ENCODE measurements around the gene ZNF791. TPM values are rescaled to one million over a fixed set of nuclear protein-coding genes. Genes with fewer than 3 reads are reported as not detected.

The ZNF791 gene
- total RNA-seq, 4 donors from 2014 or later = 18.6 to 31.1 (median 22.5) TPM

DNA sequence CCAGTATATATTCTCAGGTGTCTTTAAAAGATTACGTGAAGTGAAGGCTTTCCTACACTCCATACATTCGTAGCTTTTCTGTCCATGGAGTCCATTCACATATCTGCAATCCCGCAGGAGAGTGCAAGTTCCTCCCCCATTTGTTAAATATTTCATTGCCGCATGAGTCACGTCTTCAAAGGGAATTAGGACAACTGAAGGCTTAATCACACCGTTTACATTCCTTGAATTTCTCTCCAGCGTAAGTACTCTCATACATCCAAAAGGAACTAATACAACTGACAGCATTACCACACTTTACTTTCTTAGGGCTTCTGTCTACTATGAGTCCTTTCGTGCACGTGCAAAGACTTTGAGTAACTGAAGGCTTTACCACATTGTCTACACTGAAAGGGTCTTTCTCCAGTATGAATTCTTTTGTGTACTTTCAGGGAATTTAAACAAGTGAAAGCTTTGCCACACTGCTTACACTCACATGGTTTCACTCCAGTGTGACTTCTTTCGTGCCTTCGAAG, 30.5 kb upstream of the ZNF791 start:
- DNase-seq (ENCODE audit: low spot score in 2 of 2) = no peak
- 96% methylated on average over 11 of the region's 11 CpGs for WGBS, 2 donors
- intact Hi-C loops (cut with DNase I; ENCODE audit: low total_unique reads) = no loop called here
- TF ChIP-seq, protein P1, sequence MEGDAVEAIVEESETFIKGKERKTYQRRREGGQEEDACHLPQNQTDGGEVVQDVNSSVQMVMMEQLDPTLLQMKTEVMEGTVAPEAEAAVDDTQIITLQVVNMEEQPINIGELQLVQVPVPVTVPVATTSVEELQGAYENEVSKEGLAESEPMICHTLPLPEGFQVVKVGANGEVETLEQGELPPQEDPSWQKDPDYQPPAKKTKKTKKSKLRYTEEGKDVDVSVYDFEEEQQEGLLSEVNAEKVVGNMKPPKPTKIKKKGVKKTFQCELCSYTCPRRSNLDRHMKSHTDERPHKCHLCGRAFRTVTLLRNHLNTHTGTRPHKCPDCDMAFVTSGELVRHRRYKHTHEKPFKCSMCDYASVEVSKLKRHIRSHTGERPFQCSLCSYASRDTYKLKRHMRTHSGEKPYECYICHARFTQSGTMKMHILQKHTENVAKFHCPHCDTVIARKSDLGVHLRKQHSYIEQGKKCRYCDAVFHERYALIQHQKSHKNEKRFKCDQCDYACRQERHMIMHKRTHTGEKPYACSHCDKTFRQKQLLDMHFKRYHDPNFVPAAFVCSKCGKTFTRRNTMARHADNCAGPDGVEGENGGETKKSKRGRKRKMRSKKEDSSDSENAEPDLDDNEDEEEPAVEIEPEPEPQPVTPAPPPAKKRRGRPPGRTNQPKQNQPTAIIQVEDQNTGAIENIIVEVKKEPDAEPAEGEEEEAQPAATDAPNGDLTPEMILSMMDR (IDR thresholded peaks at IDR 0.05) = no peak
- TF ChIP-seq POLR2A (IDR thresholded peaks at IDR 0.05) = no peak
- no peak overlapping the region for H3K4me3 ChIP-seq (ENCODE audit: low read depth, poor library complexity, severe bottlenecking)

DNA sequence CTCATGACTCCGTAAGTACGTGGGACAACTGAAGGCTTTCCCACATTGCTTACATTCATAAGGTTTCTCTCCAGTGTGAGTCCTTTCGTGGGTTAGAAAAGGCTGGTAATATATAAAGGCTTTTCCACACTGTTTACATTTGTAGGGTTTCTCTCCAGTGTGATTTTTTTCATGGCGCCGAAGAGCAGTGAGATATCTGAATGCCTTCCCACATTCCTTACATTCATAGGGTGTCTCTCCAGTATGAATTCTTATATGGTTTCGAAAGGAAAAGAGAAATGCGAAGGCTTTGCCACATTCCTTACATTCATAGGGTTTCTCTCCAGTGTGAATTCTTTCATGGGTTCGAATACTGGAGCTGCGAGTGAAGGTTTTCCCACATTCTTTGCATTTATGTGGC, 29.6 kb upstream of the ZNF791 start:
- TF ChIP-seq, protein P1 (IDR thresholded peaks at IDR 0.05) = no peak
- TF ChIP-seq POLR2A (IDR thresholded peaks at IDR 0.05) = no peak
- 93 to 98% methylated on average over 9 of the region's 9 CpGs for WGBS, 2 donors
- intact Hi-C loops (cut with DNase I; ENCODE audit: low total_unique reads) = no loop called here
- no peak for DNase-seq (ENCODE audit: low spot score in 2 of 2)
- no peak overlapping the region for H3K4me3 ChIP-seq (ENCODE audit: low read depth, poor library complexity, severe bottlenecking)

DNA sequence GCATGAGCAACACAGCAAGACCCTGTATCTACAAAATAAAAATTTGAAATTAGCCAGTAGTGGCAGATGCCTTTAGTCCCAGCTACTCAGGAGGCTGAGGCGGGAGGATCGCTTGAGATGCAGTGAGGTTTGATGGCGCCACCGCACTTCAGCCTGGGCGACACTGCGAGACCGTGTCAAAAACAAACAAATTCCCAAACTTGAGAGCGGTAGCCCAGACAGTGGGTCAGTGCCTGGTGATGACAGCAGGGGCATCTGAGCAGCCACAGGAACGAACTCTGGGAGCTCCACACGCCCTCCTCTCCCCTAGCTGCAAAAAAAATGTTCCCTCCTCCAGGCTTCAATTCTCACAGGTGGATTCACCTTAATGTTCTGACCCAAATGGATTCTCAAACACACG, 14.2 kb upstream of the ZNF791 start:
- no peak overlapping the region for H3K4me3 ChIP-seq (ENCODE audit: low read depth, poor library complexity, severe bottlenecking)
- 95 to 96% methylated on average over 11 of the region's 11 CpGs for WGBS, 2 donors
- DNase-seq (ENCODE audit: low spot score in 2 of 2) = no peak
- intact Hi-C loops (cut with DNase I; ENCODE audit: low total_unique reads) = no loop called here
- no peak for TF ChIP-seq POLR2A (IDR thresholded peaks at IDR 0.05)
- TF ChIP-seq, protein P1 (IDR thresholded peaks at IDR 0.05) = no peak

DNA sequence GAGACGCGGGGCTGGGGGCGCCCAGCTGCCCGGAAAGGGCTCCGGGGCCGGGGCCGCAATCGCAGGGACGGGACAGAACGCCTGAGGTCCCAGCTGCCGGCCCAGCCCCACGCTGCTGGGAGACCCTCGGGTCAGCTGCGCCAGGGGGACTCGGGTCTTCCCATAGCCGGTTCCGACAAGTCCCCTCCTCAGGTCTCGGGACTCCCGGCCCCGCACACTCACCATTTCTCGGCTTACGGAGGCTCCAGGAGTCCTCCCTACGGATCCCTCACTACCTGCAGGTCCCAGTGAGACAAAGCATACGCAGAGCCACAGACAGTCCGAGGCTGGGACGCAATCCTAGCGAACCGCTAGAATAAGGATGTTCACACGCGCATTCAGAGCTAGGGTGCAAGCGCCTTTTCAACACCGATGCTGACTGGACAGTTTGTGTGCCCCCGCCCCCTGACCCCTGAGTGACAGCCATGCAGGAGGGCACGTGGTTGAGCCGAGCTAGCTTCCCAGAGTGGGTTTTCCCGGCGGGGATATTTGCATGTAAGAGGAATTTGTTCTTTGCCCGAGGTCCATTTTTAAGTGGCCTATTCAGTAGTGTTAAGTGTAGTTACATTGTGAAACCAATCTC, 13.7 kb upstream of the ZNF791 start:
- 73 to 78% methylated on average over 35 to 38 of the region's 38 CpGs for WGBS, 2 donors
- H3K4me3 ChIP-seq (ENCODE audit: low read depth, poor library complexity, severe bottlenecking) = no peak overlapping the region
- TF ChIP-seq, protein P1 (IDR thresholded peaks at IDR 0.05) = no peak
- TF ChIP-seq POLR2A (IDR thresholded peaks at IDR 0.05) = no peak
- intact Hi-C loops (cut with DNase I; ENCODE audit: low total_unique reads) = no loop called here
- no peak for DNase-seq (ENCODE audit: low spot score in 2 of 2)

DNA sequence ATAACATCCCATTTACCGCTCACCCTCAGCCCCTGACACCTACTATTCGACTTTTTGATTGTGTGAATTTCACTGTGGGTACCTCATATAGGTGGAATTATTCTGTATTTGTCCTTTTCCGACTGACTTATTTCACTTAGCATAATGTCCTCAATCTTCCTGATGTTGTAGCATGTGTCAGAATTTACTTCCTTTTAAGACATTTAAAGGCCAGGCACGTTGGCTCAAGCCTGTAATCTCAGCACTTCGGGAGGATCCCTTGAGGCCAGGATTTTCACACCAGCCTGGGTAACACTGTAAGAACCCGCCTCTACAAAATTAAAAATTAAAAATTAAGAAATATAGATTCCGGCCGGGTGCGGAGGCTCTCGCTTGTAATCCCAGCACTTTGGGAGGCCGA, 13.1 kb upstream of the ZNF791 start:
- H3K4me3 ChIP-seq (ENCODE audit: low read depth, poor library complexity, severe bottlenecking) = no peak overlapping the region
- 81 to 84% methylated on average over 11 of the region's 11 CpGs for WGBS, 2 donors
- DNase-seq (ENCODE audit: low spot score in 2 of 2) = no peak
- TF ChIP-seq POLR2A (IDR thresholded peaks at IDR 0.05) = no peak
- TF ChIP-seq, protein P1 (IDR thresholded peaks at IDR 0.05) = no peak
- intact Hi-C loops (cut with DNase I; ENCODE audit: low total_unique reads) = no loop called here

DNA sequence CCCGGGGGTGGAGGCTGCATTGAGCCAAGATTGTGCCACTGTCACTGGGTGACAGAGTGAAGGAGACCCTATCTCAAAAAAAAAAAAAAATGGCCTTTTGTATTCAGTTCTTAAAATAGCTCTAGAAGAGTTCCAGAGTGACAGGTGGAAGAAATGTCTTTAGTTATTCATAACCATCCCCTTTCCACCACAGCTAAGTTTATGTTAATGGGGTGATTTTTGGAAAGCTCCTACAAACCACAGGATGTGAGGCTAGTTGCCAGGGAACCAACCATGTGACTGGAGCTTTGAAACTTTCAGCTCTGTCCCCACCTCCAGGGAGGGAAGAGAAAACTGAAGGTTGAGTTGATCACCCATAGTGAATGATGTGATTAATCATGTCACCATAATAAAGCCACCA, 7.0 kb upstream of the ZNF791 start:
- TF ChIP-seq, protein P1 (IDR thresholded peaks at IDR 0.05) = no peak
- no peak for TF ChIP-seq POLR2A (IDR thresholded peaks at IDR 0.05)
- H3K4me3 ChIP-seq (ENCODE audit: low read depth, poor library complexity, severe bottlenecking) = no peak overlapping the region
- DNase-seq (ENCODE audit: low spot score in 2 of 2) = no peak
- intact Hi-C loops (cut with DNase I; ENCODE audit: low total_unique reads) = no loop called here
- WGBS, 2 donors = 95 to 96% methylated on average over 1 of the region's 1 CpG

Measured in lower leg skin (tissue), 4 donors.